H9 (cell line): ENCODE measurements around the gene GIGYF1. TPM values are rescaled to one million over a fixed set of nuclear protein-coding genes. Genes with fewer than 3 reads are reported as not detected.

ENCODE experiments used
- DNase-seq: peaks from one replicate; pipeline ENCODE4 v3.0.0-alpha.2; 2017
- H2AFZ ChIP-seq: one replicate; pipeline ENCODE4 v1.6.1; 2013; ENCODE audit warnings: mild to moderate bottlenecking, low read length, control low read depth, moderate library complexity
- H2AK5ac ChIP-seq: 2 replicates; pipeline ENCODE4 v1.6.1; 2013; ENCODE audit warnings: low read length, control low read depth, mixed read lengths; ENCODE audit not compliant: insufficient read length
- H2BK120ac ChIP-seq: one replicate; pipeline ENCODE4 v1.6.1; 2013; ENCODE audit warnings: low read depth, mild to moderate bottlenecking, low read length, control low read depth, inconsistent platforms; ENCODE audit not compliant: poor library complexity, severe bottlenecking
- H2BK12ac ChIP-seq: 2 replicates; pipeline ENCODE4 v1.6.1; 2013; ENCODE audit warnings: low read length, control low read depth, mixed read lengths, low read depth; ENCODE audit not compliant: insufficient read length
- H2BK15ac ChIP-seq: 2 replicates; pipeline ENCODE4 v1.6.1; 2013; ENCODE audit warnings: low read depth, low read length, control low read depth
- H2BK20ac ChIP-seq: one replicate; pipeline ENCODE4 v1.6.1; 2013; ENCODE audit warnings: low read depth, mild to moderate bottlenecking, low read length, control low read depth, inconsistent platforms; ENCODE audit not compliant: poor library complexity, severe bottlenecking
- H2BK5ac ChIP-seq: 2 replicates; pipeline ENCODE4 v1.6.1; 2013; ENCODE audit warnings: low read length, control low read depth, mixed read lengths; ENCODE audit not compliant: insufficient read length
- H3K14ac ChIP-seq: 2 replicates; pipeline ENCODE4 v1.6.1; 2013; ENCODE audit warnings: low read length, control low read depth; ENCODE audit not compliant: insufficient read depth
- H3K18ac ChIP-seq: 2 replicates; pipeline ENCODE4 v1.6.1; 2013; ENCODE audit warnings: low read depth, mild to moderate bottlenecking, mixed read lengths, low read length, control low read depth; ENCODE audit not compliant: insufficient read length
- H3K23ac ChIP-seq: 2 replicates; pipeline ENCODE4 v1.6.1; 2013; ENCODE audit warnings: low read length, control low read depth, mixed read lengths, low read depth; ENCODE audit not compliant: insufficient read length
- H3K23me2 ChIP-seq: 2 replicates; pipeline ENCODE4 v1.6.1; 2013; ENCODE audit warnings: low read depth, mild to moderate bottlenecking, mixed read lengths, low read length, control low read depth; ENCODE audit not compliant: insufficient read length, poor library complexity, severe bottlenecking
- H3K27ac ChIP-seq: 2 replicates; pipeline ENCODE4 v1.5.1; 2013; ENCODE audit warnings: low read length, control low read depth, mixed read lengths, low read depth; ENCODE audit not compliant: insufficient read length
- H3K27me3 ChIP-seq: 2 replicates; pipeline ENCODE4 v1.6.1; 2013; ENCODE audit warnings: low read length, control low read depth, inconsistent platforms; ENCODE audit not compliant: insufficient read depth
- H3K4ac ChIP-seq: 2 replicates; pipeline ENCODE4 v1.6.1; 2013; ENCODE audit warnings: low read depth, mild to moderate bottlenecking, control low read depth, inconsistent platforms, low read length, moderate library complexity
- H3K4me1 ChIP-seq: 2 replicates; pipeline ENCODE4 v1.6.1; 2013; ENCODE audit warnings: low read length, control low read depth, inconsistent platforms; ENCODE audit not compliant: insufficient read depth
- H3K4me2 ChIP-seq: 2 replicates; pipeline ENCODE4 v1.6.1; 2013; ENCODE audit warnings: low read length, control low read depth, mixed read lengths; ENCODE audit not compliant: insufficient read length, insufficient read depth
- H3K56ac ChIP-seq: 2 replicates; pipeline ENCODE4 v1.6.1; 2013; ENCODE audit warnings: low read depth, mild to moderate bottlenecking, mixed read lengths, low read length, control low read depth; ENCODE audit not compliant: insufficient read length
- H3K79me1 ChIP-seq: 2 replicates; pipeline ENCODE4 v1.6.1; 2013; ENCODE audit warnings: low read depth, mild to moderate bottlenecking, moderate library complexity, low read length, control low read depth, inconsistent platforms; ENCODE audit not compliant: insufficient read depth, poor library complexity, severe bottlenecking
- H3K79me2 ChIP-seq: 2 replicates; pipeline ENCODE4 v1.6.1; 2013; ENCODE audit warnings: low read length, control low read depth, inconsistent platforms; ENCODE audit not compliant: insufficient read depth
- H3K9ac ChIP-seq: 2 replicates; pipeline ENCODE4 v1.6.1; 2013; ENCODE audit warnings: low read length, control low read depth, mixed read lengths; ENCODE audit not compliant: insufficient read length; ENCODE audit errors: extremely low read depth
- H3K9me3 ChIP-seq: one replicate; pipeline ENCODE4 v1.6.1; 2013; ENCODE audit warnings: low read depth, low read length, inconsistent platforms; ENCODE audit not compliant: control insufficient read depth
- H3T11ph ChIP-seq: one replicate; pipeline ENCODE4 v1.6.1; 2013; ENCODE audit warnings: mild to moderate bottlenecking, low read length, control low read depth, inconsistent platforms
- H4K20me1 ChIP-seq: one replicate; pipeline ENCODE4 v1.6.1; 2013; ENCODE audit not compliant: control insufficient read depth, insufficient read length, insufficient read depth
- H4K5ac ChIP-seq: 2 replicates; pipeline ENCODE4 v1.6.1; 2013; ENCODE audit warnings: low read depth, mild to moderate bottlenecking, mixed read lengths, low read length, control low read depth; ENCODE audit not compliant: insufficient read length
- H4K8ac ChIP-seq: replicated peaks from 2 replicates; pipeline ENCODE4 v1.6.1; 2013; ENCODE audit warnings: low read length, control low read depth, mixed read lengths, low read depth; ENCODE audit not compliant: insufficient read length
- H4K91ac ChIP-seq: 2 replicates; pipeline ENCODE4 v1.6.1; 2013; ENCODE audit warnings: low read depth, mild to moderate bottlenecking, moderate library complexity, mixed read lengths, low read length, control low read depth; ENCODE audit not compliant: insufficient read length
- H3K27ac Mint-ChIP-seq, 3 experiments: 2 replicates in 2 of 3; 3 replicates in 1 of 3; pipeline ENCODE4 v1.8.0; 2020 to 2021; ENCODE audit warnings: mixed read lengths in 3 of 3, mild to moderate bottlenecking in 1 of 3, moderate library complexity in 1 of 3
- H3K27me3 Mint-ChIP-seq: 2 replicates; pipeline ENCODE4 v1.8.0; 2021; ENCODE audit warnings: low read depth, mild to moderate bottlenecking, moderate library complexity, mixed read lengths
- H3K36me3 Mint-ChIP-seq, 3 experiments: 2 replicates in 2 of 3; 3 replicates in 1 of 3; pipeline ENCODE4 v1.8.0; 2020 to 2021; ENCODE audit warnings: low read depth in 3 of 3, mixed read lengths in 3 of 3; ENCODE audit not compliant: insufficient read depth in 1 of 3
- H3K4me1 Mint-ChIP-seq, 2 experiments: 2 replicates each; pipeline ENCODE4 v1.8.0; 2020; ENCODE audit warnings: mixed read lengths in 2 of 2
- H3K4me3 Mint-ChIP-seq, 2 experiments: 2 replicates in 1 of 2; 3 replicates in 1 of 2; pipeline ENCODE4 v1.8.0; 2020 to 2021; ENCODE audit warnings: mild to moderate bottlenecking in 2 of 2, mixed read lengths in 2 of 2, moderate library complexity in 1 of 2
- H3K9me3 Mint-ChIP-seq, 2 experiments: 2 replicates in 1 of 2; 3 replicates in 1 of 2; pipeline ENCODE4 v1.8.0; 2020; ENCODE audit warnings: mild to moderate bottlenecking in 2 of 2, mixed read lengths in 2 of 2, moderate library complexity in 1 of 2
- WGBS: extraction: QIAGEN DNeasy Blood & Tissue Kit; methylation state at CpG from one replicate; pipeline ENCODE4 v1.1.7; 2013; ENCODE audit warnings: missing lambda C conversion rate, low lambda C conversion rate, mixed read lengths; ENCODE audit not compliant: insufficient read length; ENCODE audit errors: extremely low coverage; 5-methylcytosine and 5-hydroxymethylcytosine counted together
- total RNA-seq: library from RNA; stranded (reverse); gene quantifications from 2 replicates; pipeline ENCODE4 v1.2.1, GENCODE V29; 2021
- TF ChIP-seq, protein P1 (sequence below): fragments of 200-600 bp; sonication (generic); conservative IDR thresholded peaks from 3 replicates; pipeline ENCODE4 v1.8.0; 2021; ENCODE audit warnings: antibody characterized with exemption, mild to moderate bottlenecking

GIGYF1 gene
- total RNA-seq, 1 experiment from 2014 or later, result 104 TPM

DNA sequence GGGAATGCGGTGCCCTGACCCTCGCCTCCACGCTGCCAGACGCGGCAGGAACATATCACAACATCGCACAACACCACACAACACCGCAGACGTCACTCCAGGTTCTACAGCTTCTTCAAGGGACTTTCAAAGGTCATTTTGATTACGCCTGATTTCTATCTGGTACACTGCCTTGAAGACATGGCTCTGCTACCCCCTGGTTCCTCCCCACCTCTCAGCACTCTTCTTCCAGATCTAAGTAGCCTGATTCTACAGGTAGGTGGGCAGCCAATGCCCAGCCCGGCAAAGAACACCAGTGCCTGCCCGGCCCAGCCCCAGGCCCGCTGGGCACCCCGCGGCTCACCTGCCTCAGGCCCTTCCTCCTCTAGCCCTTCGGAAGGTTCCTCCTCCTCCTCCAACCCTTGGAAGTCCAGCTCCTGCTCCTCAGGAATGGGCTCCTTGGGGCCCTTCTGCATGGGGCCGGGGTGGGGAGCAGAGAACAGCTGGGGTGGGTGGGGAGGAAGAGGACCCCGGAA, 8.4 kb downstream of the GIGYF1 start:
- no peaks in the 10 kb centered on the region for H3K9me3 Mint-ChIP-seq
- no peak overlapping the region for H2BK12ac ChIP-seq
- no peaks in the 10 kb centered on the region for H4K20me1 ChIP-seq

More for the DNA sequence above, 8.4 kb downstream of the GIGYF1 start:
- Histone ChIP-seq H3T11ph (no peak overlapping the region), H3K9me3 (no peaks in the 10 kb centered on the region), H2BK15ac (no peak overlapping the region), H3K79me2 (peaks cover 10% of the 10 kb centered on the region; the same call in 1 of the 2 replicates), H3K23ac (no peak overlapping the region), H2AFZ (no peak overlapping the region), H2BK120ac (no peak overlapping the region), H3K18ac (no peak overlapping the region), H3K23me2 (no peaks in the 10 kb centered on the region), H2BK5ac (no peak overlapping the region), H4K8ac (no peak overlapping the region), H3K9ac (no peak overlapping the region), H3K14ac (no peak overlapping the region), H2AK5ac (no peak overlapping the region), H3K4ac (no peak overlapping the region), H4K91ac (no peak overlapping the region), H3K27me3 (no peaks in the 10 kb centered on the region), H3K4me2 (no peak overlapping the region), H3K4me1 (no peaks in the 10 kb centered on the region), H3K56ac (no peak overlapping the region), H3K79me1 (peaks cover under 1% of the 10 kb centered on the region), H3K27ac (no peak overlapping the region), H4K5ac (no peak overlapping the region), H2BK20ac (no peak overlapping the region)
- TF ChIP-seq, protein P1, sequence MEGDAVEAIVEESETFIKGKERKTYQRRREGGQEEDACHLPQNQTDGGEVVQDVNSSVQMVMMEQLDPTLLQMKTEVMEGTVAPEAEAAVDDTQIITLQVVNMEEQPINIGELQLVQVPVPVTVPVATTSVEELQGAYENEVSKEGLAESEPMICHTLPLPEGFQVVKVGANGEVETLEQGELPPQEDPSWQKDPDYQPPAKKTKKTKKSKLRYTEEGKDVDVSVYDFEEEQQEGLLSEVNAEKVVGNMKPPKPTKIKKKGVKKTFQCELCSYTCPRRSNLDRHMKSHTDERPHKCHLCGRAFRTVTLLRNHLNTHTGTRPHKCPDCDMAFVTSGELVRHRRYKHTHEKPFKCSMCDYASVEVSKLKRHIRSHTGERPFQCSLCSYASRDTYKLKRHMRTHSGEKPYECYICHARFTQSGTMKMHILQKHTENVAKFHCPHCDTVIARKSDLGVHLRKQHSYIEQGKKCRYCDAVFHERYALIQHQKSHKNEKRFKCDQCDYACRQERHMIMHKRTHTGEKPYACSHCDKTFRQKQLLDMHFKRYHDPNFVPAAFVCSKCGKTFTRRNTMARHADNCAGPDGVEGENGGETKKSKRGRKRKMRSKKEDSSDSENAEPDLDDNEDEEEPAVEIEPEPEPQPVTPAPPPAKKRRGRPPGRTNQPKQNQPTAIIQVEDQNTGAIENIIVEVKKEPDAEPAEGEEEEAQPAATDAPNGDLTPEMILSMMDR, result no peak
- WGBS, result no CpG with 5 or more reads among the region's 17 CpGs
- no peak for DNase-seq
- H3K27ac Mint-ChIP-seq, result peak overlapping the region in 1 of 3 experiments; percentile 60; a peak in 2 of 7 replicates
- peaks cover 30 to 81% (median 72%) of the 10 kb centered on the region in 3 experiments for H3K36me3 Mint-ChIP-seq
- H3K4me1 Mint-ChIP-seq, result peaks cover 2 to 12% of the 10 kb centered on the region in 2 experiments
- no peaks in the 10 kb centered on the region for H3K27me3 Mint-ChIP-seq
- no peak overlapping the region for H3K4me3 Mint-ChIP-seq
